IPS-NIHi7 (cell line): ENCODE results near the gene UGT2A1.
"Not testable (repeated sequence)": the region's sequence is repeated elsewhere in the genome, so short reads cannot be mapped to it uniquely, and the experiment has no call there.

Experiments used
- DNase-seq: peaks from one replicate; pipeline ENCODE4 v3.0.0; 2012; ENCODE audit warnings: mixed read lengths; ENCODE audit errors: extremely low spot score

Gene UGT2A1

DNA sequence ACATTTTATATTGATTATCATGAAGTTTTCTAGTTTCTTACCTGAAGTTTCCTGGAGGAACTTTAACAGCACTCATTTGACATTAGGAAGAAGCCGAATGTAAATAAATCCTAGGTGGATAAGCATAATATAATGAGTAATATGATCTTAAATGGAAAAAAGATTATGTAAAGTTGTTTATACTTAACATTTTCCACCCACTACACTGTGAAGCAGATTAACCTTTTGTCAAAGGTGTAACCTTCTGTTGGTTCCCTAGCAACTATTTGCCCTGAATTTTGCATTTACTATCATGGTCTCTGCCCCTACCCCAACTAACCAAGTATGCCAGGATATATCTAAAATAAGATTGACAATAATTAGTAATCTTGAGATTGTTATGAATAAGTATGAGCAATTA, at the start of gene UGT2A1:
UGT2A1 (minus strand) TSS at position 101 of the 400 bp plus-strand sequence. CDS start 5,603 bp downstream, outside the sequence.
- DNase-seq = no peak

DNA sequence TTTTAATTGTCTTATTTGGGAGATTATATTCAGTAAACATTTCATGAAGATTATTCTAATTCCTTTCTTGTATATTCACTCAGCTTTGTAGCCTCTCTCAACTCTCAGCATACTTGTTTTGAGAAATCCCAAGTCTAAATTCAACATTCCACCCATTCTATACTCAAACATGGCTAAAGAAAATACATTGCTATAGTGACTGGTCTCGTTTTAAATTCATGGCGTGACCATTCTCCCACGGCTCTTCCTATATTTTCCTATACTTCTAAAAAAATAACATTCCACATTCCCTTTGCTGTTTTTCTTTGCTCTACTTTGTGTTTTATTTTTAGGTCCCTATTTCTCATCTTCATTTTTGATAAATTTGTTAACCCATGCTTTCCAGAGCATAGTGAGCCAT, 49.2 kb upstream of the UGT2A1 start:
- DNase-seq = no peak

DNA sequence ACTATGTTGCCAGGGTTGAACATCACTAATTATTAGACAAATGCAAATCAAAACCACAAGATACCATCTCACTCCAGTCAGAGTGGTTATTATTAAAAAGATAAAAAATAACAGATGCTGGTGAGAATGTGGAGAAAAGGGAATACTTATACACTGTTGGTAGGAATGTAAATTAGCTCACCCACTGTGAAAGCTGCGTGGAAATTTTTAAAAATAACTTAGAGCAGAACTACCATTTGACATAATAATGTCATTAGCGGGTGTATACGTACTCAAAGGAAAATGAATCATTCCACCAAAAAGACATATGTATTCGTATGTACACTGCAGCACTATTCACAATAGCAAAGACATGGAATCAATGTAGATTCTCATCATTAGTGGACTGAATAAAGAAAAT, 48.6 kb upstream of the UGT2A1 start:
- no peak for DNase-seq

DNA sequence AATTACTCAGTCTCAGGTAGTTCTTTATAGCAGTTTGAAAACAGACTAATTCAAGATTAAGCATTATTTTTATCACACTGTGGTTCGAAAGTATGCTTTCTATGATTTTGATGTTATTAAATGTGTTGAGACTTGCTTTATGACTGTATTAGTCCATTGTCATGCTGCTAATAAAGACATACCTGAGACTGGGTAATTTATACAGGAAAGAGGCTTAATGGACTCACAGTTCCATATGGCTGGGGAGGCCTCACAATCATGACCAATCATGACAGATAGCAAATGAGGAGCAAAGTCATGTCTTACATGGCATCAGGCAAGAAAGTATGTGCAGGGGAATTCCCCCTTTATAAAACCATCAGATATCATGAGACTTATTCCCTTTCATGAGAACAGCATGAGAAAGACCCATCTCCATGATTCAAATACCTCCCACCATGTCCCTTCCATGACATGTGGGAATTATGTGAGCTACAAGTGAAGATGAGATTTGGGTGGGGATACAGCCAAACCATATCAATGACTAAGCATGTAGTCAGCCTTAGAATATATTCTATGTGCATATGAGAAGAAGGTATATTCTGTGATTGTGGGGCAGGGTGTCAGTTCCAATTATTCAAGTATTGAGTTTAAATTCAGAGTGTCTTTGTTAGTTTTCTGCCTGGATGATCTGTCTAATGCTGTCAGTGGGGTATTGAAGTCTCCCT, 44.6 kb upstream of the UGT2A1 start:
- DNase-seq = no peak

DNA sequence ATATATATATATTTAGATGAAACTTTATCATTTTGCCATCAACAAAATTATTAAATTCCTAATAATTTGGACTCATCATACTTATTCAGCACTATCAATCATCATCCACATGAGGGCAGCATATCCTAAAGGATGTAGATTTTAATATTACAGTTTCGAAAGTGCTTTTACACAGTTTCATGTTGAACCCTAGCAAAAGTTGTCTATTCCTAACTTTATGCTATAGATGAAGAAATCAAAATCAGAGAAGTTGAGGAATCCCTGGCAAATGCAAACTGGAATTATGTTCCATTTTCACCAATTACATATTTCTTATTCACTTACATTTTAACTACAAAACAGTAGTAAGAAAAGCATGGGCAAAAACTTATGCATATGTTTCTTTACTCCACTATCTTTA, 36.6 kb upstream of the UGT2A1 start:
- peak; percentile 12 for DNase-seq

DNA sequence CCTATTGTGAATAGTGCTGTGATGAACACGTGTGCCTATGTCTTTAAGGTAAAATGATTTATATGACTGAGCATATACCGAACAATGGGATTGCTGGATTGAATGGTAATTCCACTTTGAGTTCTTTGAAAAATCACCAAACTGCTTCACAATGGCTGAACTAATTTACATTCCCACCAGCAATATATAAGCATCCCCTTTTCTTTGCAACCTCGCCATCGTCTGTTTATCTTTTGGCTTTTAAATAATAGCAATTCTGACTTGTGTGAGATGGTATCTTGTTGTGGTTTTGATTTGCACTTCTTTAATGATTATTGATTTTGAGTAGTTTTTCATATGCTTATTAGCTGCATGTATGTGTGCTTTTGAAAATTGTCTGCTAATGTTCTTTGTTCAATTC, 31.8 kb upstream of the UGT2A1 start:
- DNase-seq = no peak

DNA sequence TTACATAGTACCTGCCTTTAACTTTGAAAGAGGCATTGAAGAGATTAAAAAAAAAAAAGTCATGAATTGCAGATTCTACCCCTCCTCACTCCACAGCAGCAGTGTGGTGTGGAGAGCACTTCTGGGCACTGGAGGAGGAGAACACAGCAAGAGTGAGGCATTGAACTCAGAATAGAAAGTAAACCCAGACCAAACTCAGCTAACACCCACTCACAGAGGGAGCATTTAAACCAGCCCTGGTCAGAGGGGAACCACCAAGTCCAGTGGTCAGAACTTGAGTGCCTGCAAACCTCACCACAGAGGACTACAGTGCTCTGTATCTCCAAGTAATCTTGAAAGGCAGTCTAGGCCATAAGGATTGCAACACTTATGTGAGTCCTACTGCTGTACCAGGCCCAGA, 15.6 kb upstream of the UGT2A1 start:
- DNase-seq = no peak

DNA sequence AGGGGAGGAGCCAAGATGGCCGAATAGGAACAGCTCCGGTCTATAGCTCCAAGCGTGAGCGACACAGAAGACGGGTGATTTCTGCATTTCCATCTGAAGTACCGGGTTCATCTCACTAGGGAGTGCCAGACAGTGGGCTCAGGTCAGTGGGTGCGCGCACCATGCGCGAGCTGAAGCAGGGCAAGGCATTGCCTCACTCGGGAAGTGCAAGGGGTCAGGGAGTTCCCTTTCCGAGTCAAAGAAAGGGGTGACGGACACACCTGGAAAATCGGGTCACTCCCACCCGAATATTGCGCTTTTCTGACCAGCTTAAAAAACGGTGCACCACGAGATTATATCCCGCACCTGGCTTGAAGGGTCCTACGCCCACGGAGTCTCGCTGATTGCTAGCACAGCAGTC, 11.0 kb upstream of the UGT2A1 start:
- not testable (repeated sequence) for DNase-seq

DNA sequence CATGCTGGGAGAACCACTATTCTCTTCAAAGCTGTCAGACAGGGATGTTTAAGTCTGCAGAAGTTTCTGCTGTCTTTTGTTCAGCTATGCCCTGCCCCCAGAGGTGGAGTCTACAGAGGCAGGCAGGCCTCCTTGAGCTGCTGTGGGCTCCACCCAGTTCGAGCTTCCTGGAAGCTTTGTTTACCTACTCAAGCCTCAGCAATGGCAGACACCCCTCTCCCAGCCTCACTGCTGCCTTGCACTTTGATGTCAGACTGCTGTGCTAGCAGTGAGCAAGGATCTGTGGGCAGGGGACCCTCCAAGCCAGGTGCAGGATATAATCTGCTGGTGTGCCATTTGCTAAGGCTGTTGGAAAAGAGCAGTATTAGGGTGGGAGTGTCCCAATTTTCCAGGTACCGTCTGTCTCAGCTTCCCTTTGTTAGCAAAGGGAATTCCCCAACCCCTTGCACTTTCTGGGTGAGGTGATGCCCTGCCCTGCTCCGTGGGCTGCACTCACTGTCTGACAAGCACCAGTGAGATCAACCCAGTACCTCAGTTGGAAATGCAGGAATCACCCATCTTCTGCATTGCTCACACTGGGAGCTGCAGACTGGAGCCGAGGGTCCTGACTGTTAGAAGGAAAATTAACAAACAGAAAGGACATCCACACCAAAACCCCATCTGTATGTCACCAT, 8.2 kb upstream of the UGT2A1 start:
- not testable (repeated sequence) for DNase-seq

DNA sequence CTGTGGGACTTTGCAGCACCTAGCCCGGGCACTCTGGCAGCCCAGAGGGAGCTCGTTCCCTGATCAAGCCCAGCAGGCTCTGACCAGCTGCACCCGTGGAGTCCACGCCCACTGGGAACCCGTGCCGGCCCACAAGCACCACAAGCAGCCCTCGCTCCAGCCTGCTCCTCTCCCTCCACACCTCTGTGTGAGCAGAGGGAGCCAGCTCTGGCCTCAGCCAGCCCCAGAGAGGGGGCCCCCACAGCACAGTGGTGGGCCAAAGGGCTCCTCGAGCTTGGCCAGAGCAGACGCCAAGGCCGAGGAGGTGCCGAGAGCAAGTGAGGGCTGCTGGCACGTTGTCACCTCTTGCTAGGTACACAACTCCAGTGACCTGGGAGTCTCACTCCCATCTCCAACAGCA, 5.1 kb upstream of the UGT2A1 start:
- DNase-seq = no peak

DNA sequence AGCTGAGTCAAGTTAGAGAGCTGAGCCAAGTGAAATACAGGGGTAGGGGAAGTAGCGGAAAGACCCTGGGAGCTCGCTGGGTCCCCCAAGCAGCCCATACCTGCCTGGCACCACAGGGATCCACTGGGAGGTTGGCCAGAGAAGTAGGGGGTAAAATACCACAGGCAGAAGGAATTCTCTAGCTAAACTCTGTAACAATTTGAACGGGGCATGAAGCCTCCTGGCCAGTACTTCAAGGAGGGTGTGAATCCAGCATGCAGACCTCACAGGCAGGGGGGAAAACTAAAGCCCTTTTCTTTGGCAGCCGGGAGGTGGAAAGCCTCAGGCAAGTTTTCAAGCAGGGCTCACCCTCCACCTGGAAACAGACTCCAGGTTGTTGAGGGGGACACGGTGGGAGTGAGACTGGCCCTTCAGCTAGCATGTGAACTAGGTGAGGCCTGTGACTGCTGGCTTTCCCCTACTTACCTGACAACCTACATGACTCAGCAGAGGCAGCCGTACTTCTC, 3.7 kb upstream of the UGT2A1 start:
- DNase-seq = peak; percentile 12

DNA sequence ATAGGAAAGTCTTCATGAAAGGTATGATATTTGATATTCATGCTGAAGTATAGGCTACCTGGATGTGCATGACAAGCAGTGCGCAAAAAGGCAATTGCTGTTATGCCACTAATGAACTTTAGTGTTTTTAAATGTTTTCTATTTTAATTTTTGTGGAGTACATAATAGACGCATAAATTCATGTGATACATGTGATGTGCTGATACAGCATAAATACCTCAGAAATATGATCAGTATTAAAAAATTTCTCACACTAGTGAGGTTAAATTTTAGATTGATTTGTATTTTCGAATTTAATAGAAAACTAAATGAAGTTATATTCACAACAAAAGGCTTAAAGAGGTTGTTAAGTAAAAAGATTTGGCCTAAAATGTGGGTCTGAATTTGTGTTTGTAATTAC, 2.2 kb downstream of the UGT2A1 start:
- no peak for DNase-seq

DNA sequence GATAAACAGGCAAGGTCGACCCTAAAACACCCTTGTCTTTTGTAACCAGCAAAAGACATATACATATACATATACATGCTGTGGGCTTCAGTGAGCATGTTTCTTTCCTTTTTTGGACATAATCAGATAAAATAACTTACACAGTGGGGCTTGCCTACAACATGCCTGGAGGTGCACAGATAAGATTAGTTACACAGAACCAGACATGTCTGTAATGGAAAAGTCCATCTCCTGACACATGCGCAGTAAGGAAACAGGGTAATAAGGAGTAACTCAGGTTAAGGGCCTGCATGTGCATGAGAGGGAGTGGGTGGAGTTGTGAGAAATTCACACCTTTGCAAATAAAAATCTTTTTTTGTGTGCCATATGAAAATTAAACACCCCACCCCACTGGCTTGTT, 3.4 kb downstream of the UGT2A1 start:
- DNase-seq = no peak

DNA sequence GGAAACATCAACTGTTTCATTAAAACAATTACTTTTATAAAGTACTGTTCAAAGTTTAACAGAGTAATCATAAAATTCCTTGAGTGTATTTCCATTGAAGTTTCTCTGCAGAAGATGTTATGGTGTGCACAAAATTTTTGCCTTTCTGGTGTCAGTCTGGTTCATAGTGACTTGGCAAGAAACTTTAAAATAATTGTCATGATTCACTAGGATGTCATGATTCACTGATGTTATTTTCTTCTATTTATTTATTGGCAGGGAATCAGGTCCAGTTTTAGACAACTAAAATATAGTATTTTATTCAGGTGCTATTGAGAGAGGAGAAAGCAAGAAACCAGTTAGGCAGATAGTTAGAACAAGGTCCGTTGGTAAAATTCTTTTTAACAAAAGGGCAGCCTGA, 3.8 kb downstream of the UGT2A1 start:
- no peak for DNase-seq

DNA sequence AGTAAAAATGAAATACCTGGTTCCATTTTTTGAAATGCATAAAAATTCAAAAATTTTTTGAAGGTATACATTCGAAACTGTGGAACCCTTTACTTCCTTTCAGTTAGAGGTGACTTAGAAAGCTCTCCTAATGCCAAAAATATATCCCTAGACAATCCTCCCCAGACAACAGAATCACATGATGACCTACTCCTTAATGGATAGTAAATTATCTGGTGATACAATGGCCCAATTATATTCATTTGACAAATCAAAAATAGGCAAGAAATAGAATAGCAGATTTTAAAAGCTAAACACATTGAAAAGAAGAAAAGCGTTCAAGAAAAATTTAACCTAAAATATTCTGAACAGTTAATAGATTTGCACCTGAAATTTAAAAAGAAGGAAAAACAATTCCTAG, 10.1 kb downstream of the UGT2A1 start:
- no peak for DNase-seq

DNA sequence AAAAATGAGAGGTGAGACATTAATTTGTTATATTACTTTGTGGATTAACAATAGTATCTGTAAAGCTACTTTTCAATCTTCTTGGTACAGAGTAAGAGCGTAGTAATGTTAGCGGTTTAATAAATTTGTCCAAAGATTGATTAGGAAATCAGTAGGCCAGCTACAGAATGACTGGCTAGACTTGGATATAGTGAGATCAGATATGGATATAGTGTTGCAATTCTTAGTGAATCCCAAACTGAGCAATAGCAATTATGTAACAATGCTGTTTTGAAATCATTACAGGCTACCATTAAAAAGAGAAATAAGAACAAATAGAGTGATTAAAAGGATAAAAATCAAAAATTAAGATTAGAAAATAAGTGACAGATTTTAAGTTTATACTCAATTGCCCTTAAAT, 12.8 kb downstream of the UGT2A1 start:
- DNase-seq = no peak

DNA sequence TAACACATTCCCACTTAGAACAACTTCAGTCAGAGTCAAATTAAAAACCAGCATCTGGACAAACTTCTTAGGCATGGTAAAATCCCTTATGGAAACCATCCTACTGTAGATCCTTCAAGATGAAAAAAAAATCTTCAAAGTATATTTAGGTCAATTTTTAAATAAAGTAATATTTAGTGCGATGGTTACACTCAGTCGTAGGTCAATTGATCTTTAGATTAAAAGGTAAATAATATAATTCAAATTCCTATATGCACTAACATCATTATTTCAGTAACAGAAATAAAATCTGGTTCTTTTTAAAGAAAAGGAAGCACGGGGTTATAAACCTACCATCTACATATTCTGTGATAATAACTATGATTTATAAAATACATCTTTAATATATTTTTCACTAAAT, 13.5 kb downstream of the UGT2A1 start, which contains the start of gene UGT2A2:
UGT2A2 (minus strand) TSS at position 101 of the 400 bp plus-strand sequence; CDS start at position 99, 2 bp downstream.
- no peak for DNase-seq

DNA sequence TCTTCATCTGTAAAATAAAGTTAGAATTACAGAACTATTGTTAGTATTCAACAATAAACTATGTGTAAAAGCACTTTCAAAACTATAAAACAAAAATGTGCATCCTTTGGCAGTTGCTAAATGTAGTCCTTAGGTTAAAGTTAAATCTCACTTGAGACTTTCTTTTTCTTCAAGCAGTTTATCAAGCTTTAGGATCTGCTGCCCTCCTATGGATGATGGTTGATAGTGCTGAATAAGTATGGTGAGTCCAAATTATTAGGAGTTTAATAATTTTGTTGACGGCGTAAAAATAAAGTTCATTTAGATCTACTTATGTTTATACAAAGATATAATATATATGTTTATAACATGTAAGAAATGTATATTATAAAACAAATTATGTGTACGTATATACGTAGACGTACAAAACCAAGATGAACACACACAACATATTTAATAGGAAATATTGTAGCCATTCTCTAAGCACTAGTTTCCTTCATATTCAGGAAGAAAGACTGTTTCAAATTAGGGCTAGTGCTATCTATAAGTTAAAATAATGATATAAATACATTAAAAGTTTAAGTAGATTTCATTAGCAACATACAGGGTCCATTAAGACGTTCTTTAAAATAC, 35.9 kb downstream of the UGT2A1 start:
- DNase-seq = peak; percentile 14

DNA sequence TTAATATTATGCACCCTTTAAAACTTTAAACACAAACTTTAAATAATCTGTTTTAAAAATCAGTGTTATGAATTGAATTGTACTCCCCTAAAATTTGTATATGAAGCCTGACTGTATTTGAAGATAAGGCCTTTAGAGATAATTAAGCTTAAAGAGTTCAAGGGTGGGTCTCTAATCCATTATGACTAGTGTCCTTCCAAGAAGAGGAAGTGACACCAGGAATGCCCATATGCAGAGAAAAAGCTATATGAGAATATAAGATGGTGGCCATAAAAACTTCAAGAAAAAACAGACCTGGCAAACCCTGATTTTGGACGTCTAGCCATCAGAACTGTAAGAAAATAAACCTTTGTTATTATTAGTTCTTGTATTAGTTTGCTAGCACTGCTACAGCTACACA, 42.6 kb downstream of the UGT2A1 start:
- no peak for DNase-seq

DNA sequence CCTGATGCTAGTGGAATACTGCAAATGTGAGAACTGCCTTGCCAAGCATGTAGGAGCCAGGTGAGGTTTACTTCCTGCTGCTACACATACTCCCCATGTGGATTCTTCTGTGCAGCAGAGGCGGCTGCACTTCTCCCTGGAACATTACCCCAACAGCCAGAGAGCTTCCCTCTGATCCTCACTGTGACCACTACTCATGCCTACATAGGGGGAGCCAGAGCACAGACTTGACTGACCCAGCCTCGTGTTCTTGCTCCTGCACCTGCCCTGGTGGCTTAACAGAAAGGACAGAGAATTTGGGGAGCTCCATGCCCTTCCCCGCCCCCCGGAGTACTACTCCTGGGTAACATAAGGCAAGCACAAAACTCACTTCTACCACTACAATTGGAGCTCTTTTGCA, 52.0 kb downstream of the UGT2A1 start:
- DNase-seq = peak; percentile 41

DNA sequence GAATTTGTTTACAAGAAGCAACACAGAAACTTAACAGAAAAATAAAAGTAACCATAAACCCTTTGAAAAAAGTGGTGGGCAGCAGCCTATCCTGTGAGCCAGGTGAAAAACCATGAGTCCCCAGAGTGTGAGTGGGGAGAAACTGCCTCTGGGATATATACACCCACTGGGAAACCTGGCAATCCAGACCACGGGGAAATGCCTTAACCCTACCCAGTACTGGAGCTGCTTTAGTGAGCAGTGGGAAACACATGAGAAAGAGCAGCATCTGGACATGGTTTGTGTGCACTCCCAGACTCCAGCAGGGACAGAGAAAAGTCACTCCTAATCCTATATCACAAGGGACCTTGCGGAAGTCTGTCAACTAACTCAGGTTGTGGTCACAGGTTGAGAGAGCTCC, 53.0 kb downstream of the UGT2A1 start:
- DNase-seq = peak; percentile 3

DNA sequence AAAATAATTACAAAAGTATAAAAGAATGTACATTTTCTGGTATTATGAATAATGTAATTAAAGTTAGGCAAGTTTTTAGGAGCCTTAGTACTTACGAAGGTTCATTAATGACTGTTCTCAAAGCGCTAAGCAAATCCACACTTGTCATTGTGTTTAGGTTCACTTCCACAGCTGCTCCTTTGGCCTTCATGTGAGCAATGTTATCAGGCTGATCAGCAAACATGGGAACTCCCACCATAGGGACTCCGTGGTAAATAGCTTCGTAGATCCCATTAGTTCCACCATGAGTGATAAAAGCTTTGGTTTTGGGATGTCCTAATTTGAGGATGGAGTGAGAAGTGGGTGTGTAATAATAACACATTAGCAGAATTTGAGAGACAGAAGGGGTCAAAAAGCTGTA, 58.7 kb downstream of the UGT2A1 start:
- no peak for DNase-seq

DNA sequence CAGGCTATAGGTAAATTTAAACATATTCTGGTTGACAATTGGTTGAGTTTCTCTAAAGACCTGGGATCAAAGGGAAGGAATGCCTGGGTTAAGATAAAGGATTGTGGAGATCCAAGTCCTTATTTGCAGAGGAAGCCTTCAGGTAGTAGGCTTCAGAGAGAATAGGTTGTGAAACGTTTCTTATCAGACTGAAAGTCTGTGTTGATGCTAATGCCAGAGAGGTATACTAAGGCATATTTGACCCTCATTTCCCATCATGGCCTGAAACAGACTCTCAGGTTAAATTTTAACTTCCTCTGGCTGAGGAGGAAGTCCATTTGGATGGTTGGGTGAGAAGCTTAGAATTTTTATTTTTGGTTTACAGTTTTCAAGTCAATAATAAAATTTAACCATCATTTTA, 61.7 kb downstream of the UGT2A1 start:
- no peak for DNase-seq
